Measurements from ENCODE around the gene GALK2.

The GALK2 gene

GRCh38 chr15:49282366-49282765, 112.3 kb downstream of the GALK2 start:
- DNase-seq (ENCODE audit: low read depth in 2 of 2), result no peak

GRCh38 chr15:49286649-49287404, 116.8 kb downstream of the GALK2 start:
- DNase-seq (ENCODE audit: low read depth in 2 of 2), result no peak

GRCh38 chr15:49287481-49287880, 117.4 kb downstream of the GALK2 start:
- DNase-seq (ENCODE audit: low read depth in 2 of 2), result no peak

GRCh38 chr15:49288391-49288790, 118.3 kb downstream of the GALK2 start:
- no peak for DNase-seq (ENCODE audit: low read depth in 2 of 2)

- DNase-seq (ENCODE audit: low read depth in 2 of 2), result no peak
These were observed 120.1 kb downstream of the GALK2 start for GRCh38 chr15:49290191-49290590.

- DNase-seq (ENCODE audit: low read depth in 2 of 2), result no peak
These were observed 123.9 kb downstream of the GALK2 start for GRCh38 chr15:49293941-49294340.

- DNase-seq (ENCODE audit: low read depth in 2 of 2), result no peak
These were observed 126.2 kb downstream of the GALK2 start for GRCh38 chr15:49296258-49296657.

- DNase-seq (ENCODE audit: low read depth in 2 of 2), result no peak
These were observed 127.5 kb downstream of the GALK2 start for GRCh38 chr15:49297584-49297983.

GRCh38 chr15:49300856-49301255, 130.8 kb downstream of the GALK2 start:
- no peak for DNase-seq (ENCODE audit: low read depth in 2 of 2)

GRCh38 chr15:49301562-49301961, 131.5 kb downstream of the GALK2 start:
- DNase-seq (ENCODE audit: low read depth in 2 of 2), result no peak

- no peak for DNase-seq (ENCODE audit: low read depth in 2 of 2)
These were observed 133.0 kb downstream of the GALK2 start for GRCh38 chr15:49303003-49303402.

GRCh38 chr15:49306551-49306950, 136.5 kb downstream of the GALK2 start:
- DNase-seq (ENCODE audit: low read depth in 2 of 2), result no peak

GRCh38 chr15:49308686-49309085, 138.6 kb downstream of the GALK2 start:
- no peak for DNase-seq (ENCODE audit: low read depth in 2 of 2)

GRCh38 chr15:49309889-49310288, 139.8 kb downstream of the GALK2 start:
- no peak for DNase-seq (ENCODE audit: low read depth in 2 of 2)

- no peak for DNase-seq (ENCODE audit: low read depth in 2 of 2)
These were observed 143.6 kb downstream of the GALK2 start for GRCh38 chr15:49313650-49314049.

GRCh38 chr15:49314716-49315115, 144.7 kb downstream of the GALK2 start:
- DNase-seq (ENCODE audit: low read depth in 2 of 2), result no peak

- no peak for DNase-seq (ENCODE audit: low read depth in 2 of 2)
These were observed 145.4 kb downstream of the GALK2 start for GRCh38 chr15:49315391-49315823.

GRCh38 chr15:49320351-49320750, 150.3 kb downstream of the GALK2 start:
- DNase-seq (ENCODE audit: low read depth in 2 of 2), result no peak

GRCh38 chr15:49323207-49323606, 153.2 kb downstream of the GALK2 start:
- no peak for DNase-seq (ENCODE audit: low read depth in 2 of 2)

- no peak for DNase-seq (ENCODE audit: low read depth in 2 of 2)
These were observed 157.9 kb downstream of the GALK2 start for GRCh38 chr15:49327927-49328326.

GRCh38 chr15:49328941-49329340, 158.9 kb downstream of the GALK2 start:
- no peak for DNase-seq (ENCODE audit: low read depth in 2 of 2)

- no peak for DNase-seq (ENCODE audit: low read depth in 2 of 2)
These were observed 160.1 kb downstream of the GALK2 start for GRCh38 chr15:49330166-49330565.

- DNase-seq (ENCODE audit: low read depth in 2 of 2), result no peak
These were observed 161.4 kb downstream of the GALK2 start for GRCh38 chr15:49331442-49331841.

- DNase-seq (ENCODE audit: low read depth in 2 of 2), result no peak
These were observed 161.9 kb downstream of the GALK2 start for GRCh38 chr15:49331951-49332350.

Measured in stimulated activated CD8-positive, alpha-beta memory T cell treated with anti-CD3 and anti-CD28 coated beads, Interleukin-2, amount 100 ng/mL, for 48 hours (primary cell).